K562 (cell line): ENCODE measurements around the gene C1orf174. TPM values are rescaled to one million over a fixed set of nuclear protein-coding genes. Genes with fewer than 3 reads are reported as not detected.

Source experiments
- ATAC-seq: fragments of 200-7000 bp; cut with Tn5 transposase; 3 replicates; pipeline ENCODE4 v1.9.1; 2020; ENCODE audit warnings: moderate library complexity
- BruUV-seq: library from RNA; stranded (reverse); fragments of 400-500 nt; replicated peaks from 2 replicates; lab custom pipeline; 2021; lab: Mats Ljungman, UMichigan
- CTCF ChIA-PET: fragments of 300-600 bp; formaldehyde crosslinking; extraction: SDS; loops from one replicate; lab custom pipeline; 2021; ENCODE audit warnings: low intra/inter-chr PET ratio; lab: Yijun Ruan, JAX
- POLR2A ChIA-PET: fragments of 300-600, 350-650 bp; sonication (Branson Sonifier 250); formaldehyde crosslinking; extraction: SDS; loops from one replicate; lab custom pipeline; 2021; ENCODE audit warnings: antibody characterized with exemption, inconsistent platforms; lab: Yijun Ruan, JAX
- DNase-seq, 4 experiments: peaks; one replicate each; pipeline versions ENCODE4 v3.0.0 to v3.0.0-alpha.2; 2011 to 2018; ENCODE audit warnings: low spot score in 3 of 4, mixed read lengths in 3 of 4; ENCODE audit errors: extremely low read depth in 1 of 4
- FAIRE-seq: peaks from 2 replicates; lab custom pipeline; 2011; peaks lifted over from hg19 to GRCh38; lab: Jason Lieb, UNC
- H2AFZ ChIP-seq: 2 replicates; pipeline ENCODE4 v1.6.0; 2011; ENCODE audit warnings: low read depth, low read length, control low read depth, inconsistent platforms
- H3K27ac ChIP-seq: fragments of 200-600 bp; 3 replicates; pipeline ENCODE4 v1.8.0; 2011; ENCODE audit warnings: low read depth, mild to moderate bottlenecking, control low read depth, inconsistent platforms, low read length, moderate library complexity, mixed read lengths; ENCODE audit errors: extremely low read depth
- H3K27me3 ChIP-seq, 2 experiments: fragments of 300-600 bp in 1 of 2; 2 replicates in 1 of 2; 3 replicates in 1 of 2; pipeline versions ENCODE4 v1.6.0 to v1.8.0; 2011; ENCODE audit warnings: inconsistent platforms in 2 of 2, low read length in 2 of 2, mild to moderate bottlenecking in 1 of 2, mixed read lengths in 1 of 2, moderate library complexity in 1 of 2; ENCODE audit not compliant: control insufficient read depth in 2 of 2, insufficient read depth in 2 of 2
- H3K36me3 ChIP-seq: fragments of 300-600 bp; 3 replicates; pipeline ENCODE4 v1.8.0; 2011; ENCODE audit warnings: mild to moderate bottlenecking, low read length, inconsistent platforms; ENCODE audit not compliant: control insufficient read depth, insufficient read depth
- H3K4me1 ChIP-seq, 2 experiments: fragments of 200-600 bp in 1 of 2; replicated peaks in 1 of 2; 2 replicates in 1 of 2; 3 replicates in 1 of 2; pipeline versions ENCODE4 v1.5.1 to v1.8.0; 2011; ENCODE audit warnings: inconsistent platforms in 2 of 2, low read length in 2 of 2, mild to moderate bottlenecking in 1 of 2, mixed read lengths in 1 of 2, moderate library complexity in 1 of 2; ENCODE audit not compliant: control insufficient read depth in 2 of 2, insufficient read depth in 2 of 2
- H3K4me2 ChIP-seq: 2 replicates; pipeline ENCODE4 v1.6.1; 2011; ENCODE audit warnings: low read length, control low read depth, inconsistent platforms, mixed read lengths; ENCODE audit not compliant: insufficient read depth
- H3K4me3 ChIP-seq: fragments of 200-600 bp; sonication (generic), shearing (Covaris generic); 2 replicates; pipeline ENCODE4 v1.5.1; 2016; ENCODE audit warnings: control low read depth, inconsistent platforms
- H3K79me2 ChIP-seq: fragments of 200-600 bp; 3 replicates; pipeline ENCODE4 v1.8.0; 2011; ENCODE audit warnings: low read length, inconsistent platforms; ENCODE audit not compliant: control insufficient read depth, insufficient read depth
- H3K9ac ChIP-seq, 2 experiments: 2 replicates each; pipeline versions ENCODE4 v1.6.0 to v1.6.1; 2011; ENCODE audit warnings: low read depth in 2 of 2, low read length in 2 of 2, control low read depth in 1 of 2, inconsistent platforms in 1 of 2, mild to moderate bottlenecking in 1 of 2, mixed read lengths in 1 of 2; ENCODE audit not compliant: insufficient read depth in 1 of 2
- H3K9me1 ChIP-seq: one replicate; pipeline ENCODE4 v1.6.0; 2011; ENCODE audit warnings: inconsistent platforms, mild to moderate bottlenecking, low read length, moderate library complexity; ENCODE audit not compliant: control insufficient read depth, insufficient read depth
- H3K9me3 ChIP-seq: replicated peaks from 2 replicates; pipeline ENCODE4 v1.5.1; 2011; ENCODE audit warnings: low read depth, low read length, inconsistent platforms; ENCODE audit not compliant: control insufficient read depth, insufficient read depth
- H4K20me1 ChIP-seq: replicated peaks from 2 replicates; pipeline ENCODE4 v1.6.1; 2011; ENCODE audit warnings: low read length, inconsistent platforms, mixed read lengths; ENCODE audit not compliant: control insufficient read depth, insufficient read depth
- CBX3 ChIP-seq, 2 experiments: IDR thresholded peaks; 1 replicate in 1 of 2; 2 replicates in 1 of 2; pipeline ENCODE4 v1.6.1; 2012; ENCODE audit warnings: inconsistent platforms in 2 of 2, low read length in 2 of 2, borderline replicate concordance in 1 of 2, control low read depth in 1 of 2
- E2F3 ChIP-seq: fragments of 250-450 bp; sonication (Bioruptor Pico); IDR thresholded peaks from 2 replicates; pipeline ENCODE4 v1.4.0; 2020; ENCODE audit warnings: mild to moderate bottlenecking
- EGR1 ChIP-seq: fragments of 450-650 bp; conservative IDR thresholded peaks from 2 replicates; pipeline ENCODE4 v1.6.1; 2017; ENCODE audit warnings: mild to moderate bottlenecking
- HBP1 ChIP-seq: fragments of 450-650 bp; formaldehyde crosslinking; IDR thresholded peaks from 2 replicates; pipeline ENCODE4 v1.4.0; 2022; ENCODE audit warnings: missing genetic modification characterization
- HNRNPL ChIP-seq: fragments of 200-400 bp; formaldehyde crosslinking; IDR thresholded peaks from 2 replicates; pipeline ENCODE4 v1.6.1; 2017; ENCODE audit warnings: low read depth, mild to moderate bottlenecking, low read length
- IRF2 ChIP-seq: sonication (generic); formaldehyde crosslinking; IDR thresholded peaks from 2 replicates; pipeline ENCODE4 v1.8.1; 2022; ENCODE audit warnings: mild to moderate bottlenecking, missing genetic modification reagents
- MBD2 ChIP-seq: sonication (generic); IDR thresholded peaks from 2 replicates; pipeline ENCODE4 v1.6.1; 2016; ENCODE audit warnings: low read depth, borderline replicate concordance
- NFIC ChIP-seq: fragments of 450-650 bp; IDR thresholded peaks from 2 replicates; pipeline ENCODE4 v1.6.1; 2017; ENCODE audit warnings: mild to moderate bottlenecking, inconsistent platforms
- NFIX ChIP-seq: fragments of 250-450 bp; sonication (Bioruptor Pico); IDR thresholded peaks from 2 replicates; pipeline ENCODE4 v1.4.0; 2020; ENCODE audit warnings: low read depth, mild to moderate bottlenecking, moderate library complexity
- STAT5A ChIP-seq: IDR thresholded peaks from 2 replicates; pipeline ENCODE4 v1.6.1; 2012; ENCODE audit warnings: low read length, inconsistent platforms, borderline replicate concordance
- TAL1 ChIP-seq: fragments of 450-650 bp; IDR thresholded peaks from 2 replicates; pipeline ENCODE4 v1.6.1; 2016; ENCODE audit warnings: mild to moderate bottlenecking
- ZFP91 ChIP-seq: sonication (generic); formaldehyde crosslinking; IDR thresholded peaks from 2 replicates; pipeline ENCODE4 v1.8.0; 2022; ENCODE audit warnings: mild to moderate bottlenecking, missing genetic modification reagents
- ZNF143 ChIP-seq: sonication (generic); formaldehyde crosslinking; IDR thresholded peaks from 2 replicates; pipeline ENCODE4 v1.9.0; 2022; ENCODE audit warnings: mild to moderate bottlenecking, missing genetic modification reagents
- ZNF518B ChIP-seq: fragments of 250-450 bp; sonication (Bioruptor Pico); IDR thresholded peaks from 2 replicates; pipeline ENCODE4 v1.5.0; 2021; ENCODE audit warnings: mild to moderate bottlenecking, moderate library complexity
- ZNF707 ChIP-seq: fragments of 250-450 bp; sonication (Bioruptor Pico); conservative IDR thresholded peaks from 2 replicates; pipeline ENCODE4 v1.8.0; 2022; ENCODE audit warnings: inconsistent platforms, mild to moderate bottlenecking, moderate library complexity
- WGBS: fragments of 100-300 bp; shearing (Covaris generic); methylation state at CpG from one replicate; pipeline ENCODE4 v1.1.6; 2016; ENCODE audit warnings: low coverage, mixed read lengths; ENCODE audit not compliant: insufficient coverage; ENCODE audit errors: missing lambda C conversion rate; 5-methylcytosine and 5-hydroxymethylcytosine counted together
- in situ Hi-C: fragments of 300-500 bp; cut with MboI; formaldehyde crosslinking; loops from 4 replicates; pipeline ENCODE4 v1.15.0; 2018; ENCODE audit warnings: inconsistent platforms, mixed read lengths
- intact Hi-C: fragments of 100-400 bp; cut with micrococcal nuclease; formaldehyde crosslinking; loops from 2 replicates; pipeline ENCODE4 v1.14.2; 2022
- polyA plus RNA-seq, 8 experiments: library from polyadenylated mRNA; depleted of rRNA in 4 of 8; stranded (reverse) in 5 of 8; unstranded in 3 of 8; fragments of >200 nt; fragmentation: Nextera tagmentation in 2 of 8; fragmentation: Illumina TruSeq in 1 of 8; extraction: Ambion mirVana in 2 of 8; extraction: Trizol in 1 of 8; gene quantifications; 2 replicates each; pipeline versions ENCODE4 v1.2.1 to v1.2.3, GENCODE V29; 2011 to 2014; ENCODE audit warnings: inconsistent platforms in 1 of 8, missing spikeins in 1 of 8
- total RNA-seq, 7 experiments: library from RNA; depleted of rRNA in 6 of 7; stranded (reverse); fragments of >200 nt in 6 of 7; fragmentation: Illumina TruSeq in 2 of 7; extraction: Trizol in 2 of 7; gene quantifications; 2 replicates each; pipeline versions ENCODE4 v1.2.1 to v1.2.3, GENCODE V29; 2011 to 2021; ENCODE audit warnings: low replicate concordance in 1 of 7

The C1orf174 gene
- total and polyA plus RNA-seq, 9 of the 15 experiments (the other 6 are each of a cell fraction or from before 2014, with no cell fraction given) = 38.5 to 64.9 (median 45.4) TPM

GRCh38 chr1:3868464-3869006, 31.5 kb downstream of the C1orf174 start:
- no peak for DNase-seq
- peaks cover 17 to 32% of the 10 kb centered on the region in 2 experiments; a peak in 4 of 5 replicates for H3K4me1 ChIP-seq
- H3K9ac ChIP-seq = peak overlapping the region in 1 of 2 experiments; percentile 31; a peak in 1 of 4 replicates
- peak; percentile 82 for FAIRE-seq
- H3K27me3 ChIP-seq = no peaks in the 10 kb centered on the region
- in situ Hi-C loops = no loop called here
- no peaks in the 10 kb centered on the region for H3K79me2 ChIP-seq
- H3K36me3 ChIP-seq = peaks cover 40% of the 10 kb centered on the region
- intact Hi-C loops = no loop called here
- TF ChIP-seq CBX3 (IDR thresholded peaks at IDR 0.05; ENCODE audit: borderline replicate concordance in 1 of 2, low read length in 2 of 2) (peak in 1 of 2 experiments; percentile 64; a peak in 1 of 3 replicates), HNRNPL (0 out of 2 replicates have a peak, but pooled peaks have one; percentile 34), ZFP91 (CRISPR knock-in tag) (0 out of 2 replicates have a peak, but pooled peaks have one; percentile 36), NFIX (no peak), MBD2 (peak; percentile 56; the same call in 1 of the 2 replicates), HBP1 (CRISPR knock-in tag) (no peak), NFIC (peak; percentile 74), E2F3 (CRISPR knock-in tag) (no peak), STAT5A (no peak), ZNF143 (CRISPR knock-in tag) (no peak), ZNF518B (no peak), IRF2 (CRISPR knock-in tag) (no peak), TAL1 (no peak), EGR1 (no peak), ZNF707 (no peak)
- TF ChIP-seq, all 486 proteins: peak for 5
- ChIA-PET POLR2A (interaction anchor here (0.7 to 1.7 kb wide), 3 partner anchors 10 to 27 kb away, joined by 3 to 10 read pairs (median 3); no protein-coding TSS in a partner anchor), CTCF (interaction anchor here (2.0 kb wide), 1 partner anchor 11 kb away, joined by 6 read pairs; the partner anchor contains the start of genes CEP104 and DFFB)
- no TSS peak for BruUV-seq
- WGBS = 80% methylated on average over 13 of the region's 13 CpGs
- Histone ChIP-seq H3K9me3 (0 out of 2 replicates have a peak, but pooled peaks cover 2% of the 10 kb centered on the region), H4K20me1 (no peaks in the 10 kb centered on the region), H3K4me3 (no peak overlapping the region), H3K27ac (no peak overlapping the region), H3K4me2 (no peak overlapping the region; the same call in 1 of the 2 replicates), H3K9me1 (no peaks in the 10 kb centered on the region), H2AFZ (no peak overlapping the region)
- no peak for ATAC-seq
